ENCODE results near the gene DBF4B. TPM values are rescaled to one million over a fixed set of nuclear protein-coding genes. Genes with fewer than 3 reads are reported as not detected.
"Not testable (repeated sequence)": the region's sequence is repeated elsewhere in the genome, so short reads cannot be mapped to it uniquely, and the experiment has no call there.

Gene DBF4B
- total RNA-seq, 1 donor from 2014 or later, result 16.4 TPM

GRCh38 chr17:44741316-44741715 lies 32.9 kb downstream of the DBF4B start:
- H3K4me1 Mint-ChIP-seq, result no peaks in the 10 kb centered on the region
- Histone ChIP-seq H3K4me1 (no peaks in the 10 kb centered on the region), H4K20me1 (ENCODE audit: low read depth) (no peaks in the 10 kb centered on the region), H3K27me3 (no peaks in the 10 kb centered on the region), H3K4me2 (no peak overlapping the region), H3K27ac (no peak overlapping the region), H3K9me3 (ENCODE audit: low read depth) (no peaks in the 10 kb centered on the region), H3F3A (ENCODE audit: low read depth) (no peaks in the 10 kb centered on the region), H3K79me2 (ENCODE audit: low read depth) (no peaks in the 10 kb centered on the region), H3K4me3 (no peak overlapping the region), H3K9ac (no peak overlapping the region), H2AFZ (replicated peaks) (no peak overlapping the region), H3K36me3 (no peaks in the 10 kb centered on the region)
- H3K27me3 Mint-ChIP-seq (ENCODE audit: insufficient read depth, low read depth), result peaks cover 2% of the 10 kb centered on the region
- H3K4me3 Mint-ChIP-seq, result no peak overlapping the region
- H3K27ac Mint-ChIP-seq, result no peak overlapping the region
- H3K36me3 Mint-ChIP-seq, result peaks cover 17% of the 10 kb centered on the region
- no peak for DNase-seq (ENCODE audit: low spot score)
- H3K9me3 Mint-ChIP-seq, result no peaks in the 10 kb centered on the region
- no peak for TF ChIP-seq EZH2phosphoT487 (IDR thresholded peaks at IDR 0.05)
- TF ChIP-seq CTCF (IDR thresholded peaks at IDR 0.05), result no peak
- no peak for TF ChIP-seq EZH2 (IDR thresholded peaks at IDR 0.05)

- Mint-ChIP-seq H3K4me1 (peaks cover 13% of the 10 kb centered on the region), H3K27ac (no peak overlapping the region), H3K9me3 (no peaks in the 10 kb centered on the region), H3K36me3 (peaks cover 16% of the 10 kb centered on the region), H3K27me3 (ENCODE audit: insufficient read depth, low read depth) (no peaks in the 10 kb centered on the region), H3K4me3 (no peak overlapping the region)
- H3K27me3 ChIP-seq, result no peaks in the 10 kb centered on the region
- H3K4me2 ChIP-seq, result no peak overlapping the region
- H3K4me3 ChIP-seq, result no peak overlapping the region
- H3K79me2 ChIP-seq (ENCODE audit: low read depth), result no peaks in the 10 kb centered on the region
- H4K20me1 ChIP-seq (ENCODE audit: low read depth), result no peaks in the 10 kb centered on the region
- H3K36me3 ChIP-seq, result no peaks in the 10 kb centered on the region
- H2AFZ ChIP-seq (replicated peaks), result no peak overlapping the region
- DNase-seq (ENCODE audit: low spot score), result no peak
- H3K9me3 ChIP-seq (ENCODE audit: low read depth), result no peaks in the 10 kb centered on the region
- H3F3A ChIP-seq (ENCODE audit: low read depth), result no peaks in the 10 kb centered on the region
- TF ChIP-seq EZH2 (IDR thresholded peaks at IDR 0.05) (no peak), EZH2phosphoT487 (IDR thresholded peaks at IDR 0.05) (no peak), CTCF (IDR thresholded peaks at IDR 0.05) (no peak)
- H3K27ac ChIP-seq, result no peak overlapping the region
- H3K9ac ChIP-seq, result no peak overlapping the region
- no peaks in the 10 kb centered on the region for H3K4me1 ChIP-seq
These were observed 36.8 kb downstream of the DBF4B start for GRCh38 chr17:44745301-44745700.

- Mint-ChIP-seq H3K36me3 (peaks cover 17% of the 10 kb centered on the region), H3K4me1 (peaks cover 14% of the 10 kb centered on the region)
- not testable (repeated sequence) for H3K9me3 Mint-ChIP-seq; H3K79me2 ChIP-seq (ENCODE audit: low read depth); H3K27me3 Mint-ChIP-seq (ENCODE audit: insufficient read depth, low read depth); H2AFZ ChIP-seq (replicated peaks); H3K27ac Mint-ChIP-seq; H3K4me3 Mint-ChIP-seq; H3K4me3 ChIP-seq; H3K27me3 ChIP-seq; H3K4me2 ChIP-seq; H3K27ac ChIP-seq; H4K20me1 ChIP-seq (ENCODE audit: low read depth); H3F3A ChIP-seq (ENCODE audit: low read depth); H3K9ac ChIP-seq; DNase-seq (ENCODE audit: low spot score); H3K4me1 ChIP-seq; H3K36me3 ChIP-seq; H3K9me3 ChIP-seq (ENCODE audit: low read depth)
These were observed 37.3 kb downstream of the DBF4B start for GRCh38 chr17:44745738-44746137.

- Histone ChIP-seq H3K4me3 (no peak overlapping the region), H2AFZ (replicated peaks) (no peak overlapping the region), H3K27ac (no peak overlapping the region), H3F3A (ENCODE audit: low read depth) (no peaks in the 10 kb centered on the region), H3K9ac (no peak overlapping the region), H3K9me3 (ENCODE audit: low read depth) (no peaks in the 10 kb centered on the region), H4K20me1 (ENCODE audit: low read depth) (no peaks in the 10 kb centered on the region), H3K4me1 (no peaks in the 10 kb centered on the region), H3K4me2 (no peak overlapping the region), H3K27me3 (no peaks in the 10 kb centered on the region), H3K79me2 (ENCODE audit: low read depth) (no peaks in the 10 kb centered on the region), H3K36me3 (no peaks in the 10 kb centered on the region)
- peaks cover 15% of the 10 kb centered on the region for H3K36me3 Mint-ChIP-seq
- H3K27ac Mint-ChIP-seq, result no peak overlapping the region
- H3K27me3 Mint-ChIP-seq (ENCODE audit: insufficient read depth, low read depth), result no peaks in the 10 kb centered on the region
- DNase-seq (ENCODE audit: low spot score), result no peak
- H3K9me3 Mint-ChIP-seq, result no peaks in the 10 kb centered on the region
- TF ChIP-seq EZH2phosphoT487 (IDR thresholded peaks at IDR 0.05) (no peak), CTCF (IDR thresholded peaks at IDR 0.05) (no peak), EZH2 (IDR thresholded peaks at IDR 0.05) (no peak)
- peaks cover 17% of the 10 kb centered on the region for H3K4me1 Mint-ChIP-seq
- H3K4me3 Mint-ChIP-seq, result no peak overlapping the region
These were observed 39.1 kb downstream of the DBF4B start for GRCh38 chr17:44747566-44747965.

Measured in neural progenitor cell (in vitro differentiated cells).